Activated CD4-positive, alpha-beta T cell treated with anti-CD3 and anti-CD28 coated beads, Interleukin-2, Interleukin-4, amounts not matched to agents 100 ng/mL and 50 ng/mL, durations not matched to agents 16 hours and 8 hours (primary cell): ENCODE data around the gene SENP6.
"Not testable (repeated sequence)": the region's sequence is repeated elsewhere in the genome, so short reads cannot be mapped to it uniquely, and the experiment has no call there.

Experiments
- DNase-seq: peaks from one replicate; pipeline ENCODE4 v3.0.0-alpha.2; 2020; ENCODE audit warnings: low spot score

SENP6 gene

DNA sequence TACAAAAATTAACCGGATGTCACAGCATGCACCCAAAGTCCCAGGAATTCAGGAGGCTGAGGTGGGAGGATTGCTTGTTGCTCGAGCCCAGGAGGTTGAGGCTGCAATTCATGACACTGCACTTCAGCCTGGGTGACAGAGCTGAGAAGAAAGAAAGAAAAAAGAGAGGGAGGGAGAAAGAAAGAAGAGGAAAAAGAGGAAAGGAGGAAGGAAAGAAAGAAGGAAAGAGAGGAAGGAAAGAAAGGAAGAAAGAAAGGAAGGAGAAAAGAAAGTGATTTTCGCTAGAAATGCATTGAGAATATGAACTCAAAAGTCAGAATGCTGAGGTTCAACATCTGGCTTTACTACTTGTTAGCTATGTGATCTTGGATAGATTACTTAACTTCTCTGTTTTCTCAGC, 6.6 kb downstream of the SENP6 start:
- DNase-seq: no peak

DNA sequence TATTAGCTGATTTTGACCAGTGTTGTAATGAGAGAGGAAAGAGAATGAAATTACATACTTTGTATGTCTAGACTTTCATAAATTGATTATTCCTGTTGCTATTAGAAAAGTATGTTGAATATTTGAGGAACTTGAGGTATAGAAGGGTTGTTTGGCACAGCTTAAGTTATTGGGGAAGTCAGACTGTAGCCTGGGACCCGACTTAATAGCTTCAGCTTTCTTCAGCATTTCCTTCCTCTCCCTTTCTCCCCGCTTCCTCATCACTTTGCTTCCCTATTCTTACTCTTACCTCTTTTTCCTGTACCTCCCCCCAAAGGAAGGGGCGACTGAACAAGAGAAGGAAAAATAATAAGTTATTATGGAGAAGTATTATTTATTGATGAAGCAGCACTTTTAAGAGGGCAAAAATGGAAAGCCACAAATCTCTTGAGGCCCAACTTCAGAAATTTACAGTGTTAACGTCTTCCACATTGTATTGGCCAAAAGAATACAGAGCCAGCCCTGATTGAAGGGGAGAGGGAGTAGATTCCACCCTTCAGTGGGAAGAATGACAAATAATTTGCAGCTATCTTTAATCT, 7.4 kb downstream of the SENP6 start:
- DNase-seq: no peak

DNA sequence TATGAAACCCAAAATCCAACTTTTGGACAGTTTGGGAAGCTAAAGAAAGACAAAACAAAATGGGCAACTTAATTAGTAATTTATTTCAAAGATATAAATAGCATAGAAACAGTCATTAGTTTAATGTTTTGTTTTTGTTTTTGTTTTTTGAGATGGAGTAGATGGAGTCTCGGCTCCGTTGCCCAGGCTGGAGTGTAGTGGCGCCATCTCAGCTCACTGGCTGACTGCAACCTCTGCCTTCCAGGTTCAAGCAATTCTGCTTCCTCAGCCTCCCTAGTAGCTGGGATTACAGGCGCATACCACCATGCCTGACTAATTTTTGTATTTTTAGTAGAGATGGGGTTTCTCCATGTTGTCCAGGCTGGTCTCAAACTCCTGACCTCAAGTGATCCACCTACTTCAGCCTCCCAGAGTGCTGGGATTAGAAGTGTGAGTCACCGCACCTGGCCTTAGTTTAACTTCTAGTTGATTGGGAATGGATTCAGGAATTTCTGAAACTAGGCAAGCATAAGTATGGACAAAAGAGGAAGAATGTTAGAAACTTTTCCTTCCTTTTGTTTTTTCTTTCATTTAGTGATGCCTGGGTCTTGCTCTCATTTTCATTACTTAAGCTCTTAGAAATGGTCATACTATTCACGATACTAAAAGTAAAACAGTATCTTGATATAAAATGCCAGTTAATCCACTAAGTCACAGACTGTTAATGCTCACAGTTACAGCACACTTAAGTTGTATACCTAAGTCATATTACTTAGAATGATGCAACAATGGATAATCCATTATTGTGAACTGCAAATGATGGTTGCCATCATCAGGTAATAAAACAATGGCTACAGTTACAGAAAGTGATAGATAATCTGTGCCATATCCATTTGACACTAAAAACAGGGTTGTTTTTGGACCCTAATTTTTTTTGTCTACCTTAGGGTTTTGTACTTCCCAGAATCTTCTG, 8.2 kb downstream of the SENP6 start:
- no peak for DNase-seq

DNA sequence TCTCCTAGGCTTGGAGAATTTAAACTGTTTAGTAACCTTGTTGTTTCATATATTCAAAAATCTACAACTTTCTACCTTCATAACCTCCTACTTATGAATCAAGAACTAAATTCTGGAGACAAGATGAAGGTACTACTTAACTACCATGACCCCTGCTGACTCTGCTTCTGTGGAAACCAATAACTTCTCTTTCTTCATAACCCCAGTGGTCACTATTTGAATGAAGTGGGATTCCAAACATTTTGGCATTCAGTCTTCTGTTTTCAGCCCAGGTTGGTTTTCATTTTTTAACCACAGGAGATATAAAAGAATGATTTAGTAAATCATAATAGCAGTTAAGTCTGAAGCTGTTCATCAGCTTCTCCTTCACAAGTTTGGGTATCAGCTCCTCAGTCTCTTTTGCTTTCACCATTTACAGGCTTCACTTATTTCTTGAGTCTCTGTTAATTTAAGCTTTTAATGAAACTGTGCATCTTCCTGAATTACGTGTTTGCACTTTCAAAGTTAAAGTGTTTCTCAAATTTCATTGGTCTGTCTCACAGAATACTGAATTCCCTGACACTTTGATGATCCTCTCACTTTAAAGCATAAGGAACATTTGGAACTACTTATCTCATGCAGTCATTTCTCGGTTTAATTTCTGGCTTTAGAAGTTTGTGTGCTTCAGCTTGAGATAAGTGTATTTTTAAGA, 9.5 kb downstream of the SENP6 start:
- no peak for DNase-seq

DNA sequence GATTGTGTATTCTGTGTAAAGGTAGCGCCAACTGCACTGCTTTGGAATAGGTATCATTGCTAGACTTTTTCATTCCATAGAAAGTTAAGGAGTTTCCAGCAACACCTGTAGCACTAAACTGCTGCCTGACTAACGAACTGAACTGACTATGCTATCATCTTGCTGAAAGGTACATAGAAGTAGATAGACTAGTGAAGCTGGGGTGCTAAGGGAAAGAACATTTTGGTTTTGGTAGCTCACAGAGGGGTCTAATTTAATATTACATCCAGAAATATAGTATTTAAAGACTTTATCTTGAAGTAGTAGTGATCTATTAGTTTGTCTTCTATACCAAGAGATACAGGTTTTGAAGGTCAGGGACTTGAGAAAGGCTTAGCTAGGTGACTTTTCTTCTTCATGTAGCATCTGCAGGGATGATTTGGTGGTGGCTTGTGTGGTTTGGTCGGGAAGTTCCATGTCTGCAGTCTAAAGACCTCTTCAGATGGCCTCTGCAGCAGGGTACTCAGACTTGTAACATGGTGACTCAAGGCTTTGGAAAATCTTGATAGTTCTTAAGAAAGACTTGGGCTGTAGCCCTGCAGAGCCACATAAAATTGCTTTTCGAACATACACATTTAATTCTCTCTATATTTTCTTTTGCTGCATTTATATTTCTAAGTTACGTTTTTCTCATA, 10.2 kb downstream of the SENP6 start:
- DNase-seq: peak; percentile 47

DNA sequence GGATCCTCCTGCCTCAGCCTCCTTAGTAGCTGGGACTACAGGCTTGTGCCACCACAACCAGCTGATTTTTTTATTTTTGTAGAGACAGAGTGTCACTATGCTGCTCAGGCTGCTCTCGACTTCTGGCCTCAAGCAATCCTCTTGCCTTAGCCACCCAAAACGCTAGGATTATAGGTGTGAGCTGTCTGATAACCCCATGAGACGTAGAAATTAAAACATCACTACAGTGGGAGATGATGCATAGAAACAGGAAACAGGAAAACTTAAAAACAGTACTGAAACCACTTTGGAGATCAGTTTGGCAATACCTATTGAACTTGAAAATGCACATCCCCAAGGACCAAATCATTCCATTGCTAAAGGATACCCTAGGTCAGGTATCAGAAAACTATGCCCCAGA, 10.8 kb downstream of the SENP6 start:
- DNase-seq: peak; percentile 23

DNA sequence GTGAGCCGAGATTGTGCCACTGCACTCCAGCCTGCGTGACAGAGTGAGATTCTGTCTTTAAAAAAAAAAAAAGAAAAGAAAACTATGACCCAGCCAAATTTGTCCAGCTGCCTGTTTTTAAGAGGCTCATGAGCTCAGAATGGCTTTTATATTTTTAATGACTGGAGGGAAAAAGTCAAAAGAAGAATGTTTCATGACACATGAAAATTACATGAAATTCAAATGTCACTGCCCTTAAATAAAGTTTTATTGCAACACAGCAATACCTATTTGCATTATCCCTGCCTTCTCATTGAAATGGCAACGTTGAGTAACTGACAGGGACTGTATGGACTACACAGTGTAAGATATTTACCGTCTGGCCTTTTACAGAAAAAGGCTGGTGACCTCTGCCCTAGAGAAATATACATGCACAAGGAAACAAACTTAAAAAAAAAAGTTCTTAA, 11.4 kb downstream of the SENP6 start:
- no peak for DNase-seq

DNA sequence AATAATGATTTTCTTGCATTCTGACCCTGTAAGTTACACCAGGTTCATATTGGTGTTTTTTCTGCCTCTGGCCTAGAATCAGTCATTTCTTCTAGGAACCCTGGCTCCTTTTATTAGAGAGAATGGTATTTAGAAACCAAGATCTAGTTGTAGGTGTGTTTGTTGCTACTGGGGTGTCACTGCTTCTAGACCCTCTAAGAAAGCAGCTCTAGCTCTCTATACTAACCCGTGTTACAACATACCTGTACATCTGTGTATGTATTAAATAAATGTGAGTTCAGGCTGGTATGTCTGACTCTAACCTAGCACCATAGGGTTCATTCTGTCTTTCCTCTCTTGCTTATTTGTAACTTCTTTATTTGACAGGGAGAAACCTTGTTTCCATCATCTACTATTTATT, 16.8 kb downstream of the SENP6 start:
- DNase-seq: no peak

DNA sequence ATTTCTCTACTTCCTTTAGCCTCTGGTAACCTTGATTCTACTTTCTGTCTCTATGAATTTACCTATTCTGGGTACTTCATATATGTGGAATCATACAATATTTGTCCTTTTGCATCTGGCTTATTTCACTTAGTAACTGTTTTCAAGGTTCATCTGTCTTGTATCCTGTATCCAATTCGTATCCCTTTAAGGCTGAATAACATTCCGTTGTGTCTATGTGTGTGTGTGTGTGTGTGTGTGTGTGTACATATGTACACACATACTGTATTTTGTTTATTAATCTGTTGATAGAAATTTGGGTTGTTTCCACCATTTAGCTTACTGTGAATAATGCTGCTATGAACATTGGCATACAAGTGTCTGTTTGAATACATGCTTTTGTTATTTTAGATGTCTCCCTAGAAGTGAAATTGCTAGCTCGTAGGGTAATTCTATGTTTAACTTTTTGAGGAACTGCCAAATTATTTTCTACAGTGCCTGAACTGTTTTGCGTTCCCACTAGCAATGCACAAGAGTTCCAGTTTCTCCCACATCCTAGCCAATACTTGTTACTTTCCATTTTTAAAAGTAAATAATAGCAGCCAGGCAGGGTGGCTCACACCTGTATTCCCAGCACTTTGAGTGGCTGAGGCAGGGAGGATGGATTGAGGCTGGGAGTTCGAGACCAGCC, 17.7 kb downstream of the SENP6 start:
- DNase-seq: no peak

DNA sequence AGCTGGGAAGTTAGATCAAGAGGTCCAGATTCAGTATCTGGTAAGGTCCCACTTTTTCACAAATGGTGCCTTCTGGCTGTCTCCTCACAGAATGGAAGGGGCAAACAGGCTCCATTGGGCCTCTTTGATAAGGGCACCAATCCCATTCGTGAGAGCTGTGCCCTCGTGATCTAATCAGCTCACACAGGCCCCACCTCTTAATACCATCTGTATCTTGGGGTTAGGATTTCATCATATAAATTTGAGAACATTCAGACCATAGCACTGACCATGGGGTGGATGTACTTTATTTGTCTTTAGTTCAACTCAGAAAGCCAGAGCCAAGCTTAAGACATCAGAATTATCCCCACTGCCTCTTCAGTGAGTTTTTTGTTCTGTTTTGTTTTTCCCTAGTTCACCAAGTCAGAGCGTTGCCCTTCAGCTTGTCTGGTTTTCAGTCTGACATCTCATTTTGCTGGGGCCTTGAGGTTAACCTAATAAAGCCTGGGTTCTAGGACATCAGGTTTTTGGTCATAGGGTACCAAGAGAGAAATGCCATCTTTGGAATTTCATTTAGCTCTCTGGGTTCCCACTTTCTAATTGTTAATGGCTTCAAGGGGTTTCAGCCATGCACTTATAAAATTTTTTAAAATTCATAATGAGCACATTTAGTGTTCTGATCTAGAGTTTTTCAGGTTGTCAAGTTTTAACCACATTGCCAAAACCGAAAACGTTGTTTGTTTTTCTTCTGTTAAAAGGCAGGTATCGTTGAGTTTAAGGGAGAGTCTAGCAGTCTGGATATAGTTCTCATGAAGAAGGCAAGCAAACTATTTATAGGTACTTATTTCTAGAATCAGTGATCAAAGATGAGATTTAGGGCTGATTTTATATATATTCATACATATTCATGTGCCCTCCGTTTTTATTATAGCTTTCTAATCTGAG, 19.0 kb downstream of the SENP6 start:
- no peak for DNase-seq

DNA sequence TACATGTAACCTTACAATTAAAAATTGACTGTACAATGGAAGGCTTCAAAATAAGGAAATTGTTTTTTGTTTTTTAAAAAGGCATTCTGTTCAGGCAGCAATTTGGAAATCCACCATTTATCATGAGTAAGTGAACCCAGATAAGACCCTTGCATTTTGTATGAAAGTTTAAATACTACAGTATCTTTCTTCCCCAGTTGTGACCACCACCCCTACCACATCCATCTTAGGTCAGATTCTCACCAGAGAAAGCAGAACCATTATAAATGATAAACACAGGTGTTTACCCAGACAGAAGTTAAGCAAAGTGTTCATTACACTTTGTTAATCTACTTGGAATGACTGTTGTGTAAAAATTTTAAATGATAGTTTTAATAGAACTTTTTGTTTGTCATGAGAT, 20.2 kb downstream of the SENP6 start:
- DNase-seq: no peak

DNA sequence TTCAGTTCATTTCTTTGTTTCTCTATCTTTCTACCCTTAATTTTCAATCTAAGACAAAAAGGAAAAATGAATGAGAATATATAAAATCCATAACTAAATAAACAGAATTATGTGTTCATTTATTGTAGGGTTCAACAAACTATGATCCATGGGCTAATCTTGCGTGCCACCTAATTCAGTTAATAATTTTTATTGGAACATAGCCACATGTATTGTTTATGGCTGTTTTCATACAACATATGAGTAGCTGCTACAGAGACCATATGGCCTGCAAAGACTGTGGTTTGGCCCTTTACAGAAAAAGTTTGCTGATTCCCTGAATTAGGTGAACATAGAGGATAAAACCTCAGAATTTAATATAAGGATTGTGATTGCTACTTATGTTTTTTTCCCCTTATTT, 21.8 kb downstream of the SENP6 start:
- DNase-seq: no peak

DNA sequence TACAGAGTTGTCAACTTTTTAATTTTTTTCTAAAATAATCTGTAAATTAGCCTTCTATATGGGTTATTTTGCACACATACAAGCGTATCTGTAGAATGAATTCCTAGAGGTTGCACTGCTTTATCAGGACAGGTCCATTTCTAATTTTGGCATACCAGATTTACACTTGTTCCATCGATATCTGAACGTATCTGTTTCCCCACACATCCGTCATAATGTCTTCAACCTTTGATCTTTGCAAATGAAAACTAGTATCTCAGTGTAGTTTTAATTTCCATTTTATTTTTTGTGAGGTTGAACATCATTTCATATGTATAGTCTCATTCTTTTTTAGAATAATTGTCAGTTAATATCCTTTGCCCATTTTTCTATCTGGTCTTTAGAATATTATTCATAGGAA, 22.7 kb downstream of the SENP6 start:
- no peak for DNase-seq

DNA sequence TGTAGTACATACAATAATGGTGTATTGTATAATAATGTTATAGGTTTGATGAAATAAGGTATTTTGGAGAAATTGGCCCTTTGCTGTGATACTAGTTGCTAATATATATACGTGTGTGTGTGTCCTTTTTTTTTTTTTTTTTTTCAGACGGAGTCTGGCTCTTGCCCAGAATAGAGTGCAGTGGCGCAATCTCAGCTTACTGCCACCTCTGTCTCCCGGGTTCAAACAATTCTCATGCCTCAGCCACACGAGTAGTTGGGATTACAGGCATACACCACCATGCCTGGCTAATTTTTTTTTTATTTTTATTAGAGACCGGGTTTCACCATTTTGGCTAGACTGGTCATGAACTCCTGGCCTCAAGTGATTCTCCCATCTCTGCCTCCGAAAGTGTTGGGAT, 23.3 kb downstream of the SENP6 start:
- DNase-seq: no peak

DNA sequence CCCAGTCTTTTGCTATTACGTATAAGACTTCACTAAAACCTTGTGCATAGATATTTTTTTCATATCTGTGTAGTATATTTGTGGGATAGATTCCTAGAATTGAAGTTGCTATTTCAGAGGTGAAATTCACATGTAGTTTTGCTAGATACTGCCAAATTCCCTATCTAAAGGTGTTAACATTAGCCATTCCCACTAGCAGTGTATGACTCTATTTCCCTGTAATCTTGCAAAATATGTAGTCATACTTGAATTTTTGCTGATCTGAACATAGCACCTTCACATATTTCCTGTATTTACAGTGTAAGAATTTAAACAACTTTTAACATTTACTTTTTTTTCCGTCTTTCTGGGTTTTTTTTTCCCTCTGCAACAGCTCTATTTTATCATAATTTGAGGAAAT, 24.9 kb downstream of the SENP6 start:
- no peak for DNase-seq

DNA sequence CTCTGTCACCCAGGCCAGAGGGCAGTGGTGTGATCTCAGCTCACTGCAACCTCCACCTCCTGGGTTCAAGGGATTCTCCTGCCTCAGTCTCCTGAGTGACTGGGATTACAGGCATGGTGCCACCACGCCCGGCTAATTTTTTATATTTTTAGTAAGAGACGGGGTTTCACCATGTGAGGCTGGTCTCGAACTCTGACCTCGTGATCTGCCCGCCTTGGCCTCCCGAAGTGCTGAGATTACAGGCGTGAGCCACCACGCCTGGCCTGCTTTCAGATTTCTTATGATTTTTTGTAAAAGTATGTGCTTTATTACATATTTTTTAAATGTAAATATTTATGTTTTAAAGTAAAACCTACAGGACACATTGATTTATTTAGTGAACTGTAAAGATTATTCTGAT, 26.0 kb downstream of the SENP6 start:
- not testable (repeated sequence) for DNase-seq

DNA sequence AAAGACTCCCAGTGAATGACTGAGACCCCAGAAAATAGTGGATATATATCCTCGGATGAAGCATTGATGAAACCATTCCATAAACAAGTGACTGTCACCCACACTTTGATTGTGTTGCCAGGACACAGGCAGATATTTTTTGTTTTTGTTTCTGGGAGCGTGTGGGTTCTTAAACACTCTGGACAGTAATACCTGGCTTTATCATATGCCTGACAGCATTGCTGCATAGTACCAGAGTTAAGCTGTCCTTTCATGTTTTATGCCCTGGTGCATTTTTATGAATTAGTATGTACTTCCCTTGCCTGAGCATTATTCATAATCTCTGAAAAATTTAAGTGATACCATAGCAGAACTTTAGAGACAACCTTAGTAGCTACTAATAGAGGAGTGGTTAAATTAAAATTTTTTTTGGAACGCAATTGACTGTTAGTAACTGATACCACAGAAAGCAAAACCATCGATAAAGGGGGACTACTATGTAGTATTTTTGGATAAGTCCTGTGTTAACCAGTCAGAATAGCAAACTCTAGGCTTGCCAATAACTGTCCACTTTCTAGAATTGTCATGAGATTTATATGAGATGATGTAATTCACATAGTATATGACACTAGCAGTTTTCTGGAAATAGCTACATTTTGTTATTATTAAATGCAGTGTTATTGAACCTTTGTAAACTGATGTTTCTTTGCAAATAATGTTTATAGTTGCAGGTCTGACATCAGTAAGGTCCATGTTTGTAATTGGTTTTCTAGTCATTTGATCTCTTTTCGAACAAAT, 30.4 kb downstream of the SENP6 start:
- DNase-seq: no peak

DNA sequence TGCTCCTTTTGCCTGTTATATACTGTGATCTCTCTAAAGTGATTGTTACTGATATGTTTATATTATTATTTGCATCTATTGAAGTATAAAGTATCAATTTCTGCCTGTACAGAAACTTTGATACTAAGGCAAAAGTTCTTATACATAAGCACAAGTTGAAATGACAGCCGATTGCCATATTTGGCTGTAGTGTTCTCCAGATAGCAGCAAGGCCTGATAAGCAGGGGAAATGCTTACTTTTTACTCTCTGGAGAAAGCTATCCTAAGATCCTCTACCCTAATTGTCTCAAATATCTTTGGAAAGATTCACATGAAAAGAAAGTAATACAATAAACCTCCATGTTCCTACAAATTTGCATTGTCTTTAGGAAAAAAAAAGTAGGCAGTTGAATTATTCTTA, 31.4 kb downstream of the SENP6 start:
- DNase-seq: no peak

DNA sequence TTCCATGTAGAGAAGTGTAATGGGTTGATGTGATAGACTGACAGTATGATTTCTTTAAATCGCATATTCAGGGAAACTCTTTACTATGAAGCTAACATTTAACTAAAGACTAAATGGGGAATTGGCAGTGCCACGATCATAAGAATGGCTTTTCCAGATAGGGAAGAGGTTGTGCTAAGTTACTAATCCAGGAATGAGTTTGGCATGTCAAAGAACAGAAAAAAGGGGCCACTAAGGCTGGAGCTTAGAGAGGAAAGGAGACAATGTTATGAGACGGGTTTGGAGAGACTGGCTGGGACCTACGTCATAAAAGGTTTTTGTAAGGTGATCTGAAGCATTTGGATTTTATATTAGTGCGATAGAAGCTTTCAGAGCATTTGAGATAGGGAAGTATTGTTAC, 40.6 kb downstream of the SENP6 start:
- DNase-seq: no peak

DNA sequence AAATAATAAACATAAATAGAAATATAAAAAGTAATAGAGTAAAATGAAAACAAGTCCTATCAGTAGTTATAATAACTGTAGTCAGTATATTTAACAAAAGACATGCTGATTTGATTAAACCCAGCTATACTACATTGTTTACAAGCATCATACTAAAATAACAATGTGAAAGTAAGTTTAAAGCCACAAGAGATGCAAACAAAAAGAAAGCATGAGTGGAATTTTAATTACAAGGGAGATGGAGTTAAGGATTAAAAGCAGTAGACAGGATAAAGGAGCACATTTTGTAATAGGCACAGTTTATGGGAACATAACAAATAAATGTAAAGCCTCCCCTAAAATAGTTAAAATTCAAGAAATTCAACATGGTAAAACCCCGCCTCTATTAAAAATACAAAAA, 41.5 kb downstream of the SENP6 start:
- DNase-seq: no peak
